ENCODE data around the gene ZNF497.

Gene ZNF497

GRCh38 chr19:58367698-58368454 lies 5.3 kb upstream of the ZNF497 start:
- no peak for DNase-seq (ENCODE audit: low spot score)

GRCh38 chr19:58366585-58367430 lies 4.3 kb upstream of the ZNF497 start:
- no peak for DNase-seq (ENCODE audit: low spot score)

GRCh38 chr19:58364146-58364545 lies 1.6 kb upstream of the ZNF497 start:
- no peak for DNase-seq (ENCODE audit: low spot score)

DNA sequence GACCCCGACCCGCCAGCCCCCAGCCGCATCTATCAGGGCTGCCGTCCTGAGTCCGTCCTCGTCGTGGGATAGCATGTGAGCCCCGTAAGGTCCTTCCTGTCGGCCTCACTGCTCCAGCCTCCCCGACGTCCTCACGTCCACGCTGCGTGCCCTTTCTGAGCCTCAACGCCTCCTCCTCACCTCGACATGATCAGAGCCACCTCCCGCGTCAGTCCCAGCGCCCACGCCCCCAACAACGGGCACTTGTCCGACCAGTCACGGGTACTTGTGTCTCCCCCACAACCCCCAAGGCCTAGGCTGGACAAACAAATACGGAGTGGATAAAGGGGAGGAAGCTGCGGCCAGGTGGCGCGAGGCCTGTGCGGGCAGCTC lies 665 bp downstream of the ZNF497 start:
- no peak for DNase-seq (ENCODE audit: low spot score)

DNA sequence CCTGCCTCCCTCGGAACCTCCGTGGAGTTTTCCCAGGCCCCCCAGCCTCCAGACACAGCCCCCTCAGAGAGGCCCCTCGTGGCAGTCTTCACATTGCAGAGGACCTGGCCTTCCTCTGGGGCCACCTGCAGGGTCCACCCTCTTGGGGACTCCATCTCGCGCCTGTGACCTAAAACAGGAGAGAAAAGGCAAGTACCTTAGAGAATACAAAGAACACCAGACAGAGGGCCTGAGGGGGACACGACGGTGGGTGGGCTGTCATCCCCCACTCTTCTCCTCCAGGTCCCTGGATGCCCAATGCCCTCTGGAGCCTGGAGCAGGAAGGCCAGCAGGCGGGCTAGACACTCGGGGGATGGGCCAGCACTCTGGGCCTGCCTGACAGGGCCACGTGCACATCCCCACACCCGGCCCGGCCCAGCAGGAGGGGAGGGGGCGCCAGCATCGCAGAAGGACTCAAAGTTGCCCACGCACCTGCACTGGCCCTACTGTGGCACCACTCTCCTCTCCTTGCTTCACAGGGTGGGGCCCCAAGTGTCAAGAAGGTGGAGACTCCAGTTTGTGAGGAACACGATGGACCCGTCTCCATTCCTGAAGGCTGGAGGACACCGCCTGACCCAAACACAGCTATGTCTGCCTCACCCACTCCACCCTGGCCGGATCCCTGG lies 4.9 kb downstream of the ZNF497 start:
- DNase-seq (ENCODE audit: low spot score), result no peak

DNA sequence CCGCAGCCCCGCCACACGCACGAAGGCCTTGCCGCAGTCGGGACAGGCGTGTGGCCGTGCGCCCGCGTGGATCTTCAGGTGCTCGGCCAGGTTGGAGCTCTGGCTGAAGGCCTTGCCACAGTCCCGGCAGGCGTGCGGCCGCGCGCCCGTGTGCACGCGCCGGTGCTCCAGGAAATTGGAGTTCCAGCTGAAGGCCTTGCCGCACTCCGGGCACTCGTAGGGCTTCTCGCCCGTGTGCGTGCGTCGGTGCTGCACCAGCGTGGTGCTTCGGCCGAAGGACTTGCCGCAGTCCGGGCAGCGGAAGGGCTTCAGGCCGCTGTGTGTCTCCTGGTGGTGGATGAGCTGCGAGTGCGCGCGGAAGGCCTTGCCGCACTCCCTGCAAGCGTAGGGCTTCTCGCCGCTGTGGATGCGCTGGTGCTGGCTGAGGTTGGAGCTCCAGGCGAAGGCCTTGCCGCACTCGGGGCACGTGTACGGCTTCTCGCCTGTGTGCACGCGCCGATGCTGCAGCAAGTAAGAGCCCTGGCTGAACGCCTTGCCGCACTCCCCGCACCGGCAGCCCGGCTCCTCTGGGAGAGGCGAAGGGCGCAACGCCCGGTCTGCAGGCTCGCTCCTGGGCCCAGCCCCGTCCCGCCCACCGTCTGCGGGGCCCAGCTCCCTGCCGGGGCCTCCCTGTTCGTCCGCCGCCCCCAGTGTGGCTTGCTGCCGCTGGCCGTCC lies 5.6 kb downstream of the ZNF497 start:
- DNase-seq (ENCODE audit: low spot score), result no peak

GRCh38 chr19:58355908-58356765 lies 6.4 kb downstream of the ZNF497 start:
- no peak for DNase-seq (ENCODE audit: low spot score)

DNA sequence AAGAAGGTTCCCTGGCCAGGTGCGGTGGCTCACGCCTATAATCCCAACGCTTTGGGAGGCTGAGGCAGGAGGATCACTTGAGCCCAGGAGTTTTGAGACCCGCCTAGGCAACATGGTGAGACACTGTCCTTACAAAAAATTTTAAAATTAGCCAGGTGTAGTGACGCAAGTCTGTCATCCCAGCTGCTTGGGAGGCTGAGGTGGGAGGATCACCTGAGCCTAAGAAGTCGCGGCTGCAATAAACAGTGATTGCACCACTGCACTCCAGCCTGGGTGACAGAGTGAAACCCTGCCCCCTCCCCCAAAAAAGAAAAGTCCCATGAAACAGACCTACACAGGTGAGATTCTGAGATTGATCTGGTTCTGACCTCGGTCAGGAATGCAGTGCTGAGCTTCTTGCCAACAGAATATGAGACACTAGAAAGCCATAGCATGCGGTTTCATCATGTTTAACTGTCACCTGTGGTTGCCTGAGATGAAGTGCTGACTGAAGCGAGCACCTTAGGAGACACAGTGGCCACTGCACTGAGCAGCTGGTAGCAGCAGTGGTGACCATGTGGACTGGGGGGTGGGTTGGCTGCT lies 7.2 kb downstream of the ZNF497 start:
- no peak for DNase-seq (ENCODE audit: low spot score)

DNA sequence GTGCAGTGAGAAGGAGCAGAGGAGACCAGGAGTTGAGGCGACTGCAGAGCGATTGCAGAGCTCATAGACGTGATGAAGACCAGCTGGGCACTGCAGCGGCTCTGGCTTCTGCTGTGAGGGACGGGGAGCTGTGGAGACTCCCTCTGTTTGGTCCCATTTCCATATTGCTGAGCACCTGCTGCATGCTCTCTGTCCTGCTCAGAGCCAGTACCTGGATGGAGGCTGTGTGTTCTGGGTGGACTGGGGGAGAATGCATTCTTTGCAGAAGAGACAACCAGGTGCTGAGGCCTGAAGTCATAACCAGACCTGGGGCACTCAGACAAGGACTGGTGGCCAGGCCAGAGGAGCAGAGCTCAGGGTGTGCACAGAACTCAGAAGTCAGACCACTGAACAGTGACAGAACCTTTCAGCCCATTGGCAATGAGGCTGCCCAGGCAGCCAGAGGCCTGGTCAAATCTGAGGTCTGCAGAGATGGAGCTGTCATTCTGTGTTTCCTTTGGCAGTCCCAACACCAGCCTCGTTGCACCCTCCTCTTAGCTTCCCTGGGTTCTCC lies 8.0 kb downstream of the ZNF497 start:
- DNase-seq (ENCODE audit: low spot score), result no peak

DNA sequence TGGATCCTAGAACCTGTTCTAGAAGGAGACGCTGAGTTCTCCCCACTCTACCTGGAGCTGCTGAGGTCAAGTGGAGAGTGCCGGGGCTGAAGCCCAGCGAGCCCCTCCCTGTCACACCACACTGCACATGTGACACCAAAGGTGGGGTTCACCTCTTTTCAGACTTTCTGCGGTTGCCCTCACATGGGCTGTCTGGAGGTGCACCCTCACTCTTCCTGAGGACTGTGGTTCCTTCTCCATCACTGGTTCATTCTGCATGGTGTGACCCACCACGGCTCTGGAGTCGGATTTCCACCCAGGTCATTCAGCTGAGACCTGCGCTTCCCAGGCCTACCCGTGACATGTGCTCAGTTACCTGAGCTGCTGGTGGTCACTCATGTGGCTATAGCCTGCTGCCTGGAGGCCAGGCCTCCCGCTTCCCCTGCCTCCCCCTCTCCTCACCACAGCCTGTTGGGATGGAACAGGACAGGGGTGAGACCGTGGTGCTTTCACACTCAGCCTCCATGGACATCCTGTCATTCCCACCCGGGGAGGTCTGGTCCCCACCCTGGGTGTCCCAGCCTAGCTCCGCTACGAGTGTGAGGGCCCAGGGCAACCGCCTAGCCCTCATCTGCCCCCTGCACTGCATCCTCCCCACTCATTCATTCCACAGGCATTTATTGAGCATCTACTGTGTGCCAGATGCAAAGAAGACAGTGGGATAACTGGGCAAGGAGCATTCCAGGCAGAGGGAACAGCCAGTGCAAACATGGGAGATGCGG lies 8.7 kb downstream of the ZNF497 start:
- DNase-seq (ENCODE audit: low spot score), result no peak

GRCh38 chr19:58352760-58353671 lies 9.5 kb downstream of the ZNF497 start, which contains the start of gene A1BG:
Gene A1BG, minus strand, starts transcription at chr19:58353492. Its CDS starts 55 bp downstream, at chr19:58353437.
- no peak for DNase-seq (ENCODE audit: low spot score)

DNA sequence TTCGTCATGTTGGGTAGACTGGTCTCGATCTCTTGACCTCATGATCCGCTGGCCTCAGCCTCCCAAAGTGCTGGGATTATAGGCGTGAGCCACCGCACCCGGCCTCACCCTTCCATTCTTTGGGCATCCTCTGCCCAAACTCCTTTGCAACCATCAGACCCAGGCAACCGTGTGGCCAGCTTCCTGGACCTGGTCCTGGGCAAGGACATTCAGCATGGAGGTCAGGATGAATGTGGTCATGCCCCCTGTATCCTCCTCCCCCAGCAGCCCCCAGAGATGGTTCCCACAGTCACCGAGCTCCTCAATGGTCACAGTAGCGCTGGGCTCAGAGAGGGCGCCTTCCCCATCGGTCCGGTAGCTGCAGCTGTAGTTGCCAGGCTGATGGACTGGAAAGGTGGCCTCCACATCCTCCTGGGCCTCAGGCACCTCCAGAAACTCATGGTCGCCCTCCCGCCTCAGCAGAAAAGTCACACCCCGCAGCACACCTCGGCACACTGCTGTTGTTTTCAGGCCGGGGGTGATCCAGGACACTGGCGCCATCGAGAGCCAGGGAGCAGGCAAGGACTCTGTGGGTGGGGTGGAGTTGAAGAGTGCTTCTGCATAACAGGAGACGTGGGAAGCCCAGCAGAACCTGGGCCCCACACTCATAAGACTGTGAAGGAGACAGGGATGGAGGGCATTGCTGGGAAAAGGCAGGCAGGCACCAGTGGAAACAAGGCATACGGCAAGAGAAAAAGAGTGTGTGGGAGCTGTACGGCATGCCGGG lies 10.4 kb downstream of the ZNF497 start:
- DNase-seq (ENCODE audit: low spot score), result no peak

- no peak for DNase-seq (ENCODE audit: low spot score)
Observed at GRCh38 chr19:58351558-58351878, 11.0 kb downstream of the ZNF497 start.

- DNase-seq (ENCODE audit: low spot score), result no peak
Observed at GRCh38 chr19:58350871-58351557, 11.5 kb downstream of the ZNF497 start.

DNA sequence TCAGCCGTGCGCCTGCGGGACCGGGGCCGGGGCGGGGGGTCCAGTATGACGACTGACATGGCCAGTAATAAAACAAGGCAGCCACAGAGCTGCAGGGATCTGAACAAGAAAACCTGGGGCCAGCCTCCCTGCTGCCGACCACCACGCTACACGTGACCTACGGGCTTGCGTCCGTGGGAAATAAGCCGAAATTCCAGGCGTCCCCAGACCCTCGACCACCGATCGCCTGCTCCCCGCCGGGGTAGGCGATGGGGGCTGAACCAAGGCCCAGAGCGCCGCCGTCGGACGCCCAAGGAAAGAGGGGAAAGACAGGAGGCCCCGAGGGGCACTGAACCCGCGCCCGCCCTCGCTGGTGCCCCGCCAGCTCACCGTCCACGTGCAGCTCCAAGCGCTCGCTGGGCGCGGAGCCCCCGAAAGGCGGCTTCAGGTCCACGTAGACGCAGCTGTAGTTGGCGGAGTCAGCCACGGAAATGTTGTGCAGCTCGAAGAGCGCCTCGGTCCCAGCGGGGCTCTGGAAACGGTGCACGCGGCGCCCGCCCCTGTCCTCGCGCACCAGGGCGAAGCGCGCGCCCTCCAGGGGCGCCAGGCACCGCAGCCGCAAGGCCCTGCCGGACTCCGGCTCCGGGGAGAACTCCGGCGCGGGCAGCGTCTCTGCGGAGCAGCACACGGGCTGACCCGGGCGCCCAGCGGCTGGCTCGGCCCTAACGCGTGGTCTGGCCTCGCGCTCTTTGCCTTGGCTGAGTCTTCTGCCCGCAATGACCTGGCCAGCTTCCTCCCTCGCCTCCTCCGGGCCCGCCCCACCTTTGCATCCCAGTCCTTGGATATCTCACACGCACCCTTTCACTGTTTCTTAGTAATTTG lies 12.3 kb downstream of the ZNF497 start:
- DNase-seq (ENCODE audit: low spot score), result no peak

DNA sequence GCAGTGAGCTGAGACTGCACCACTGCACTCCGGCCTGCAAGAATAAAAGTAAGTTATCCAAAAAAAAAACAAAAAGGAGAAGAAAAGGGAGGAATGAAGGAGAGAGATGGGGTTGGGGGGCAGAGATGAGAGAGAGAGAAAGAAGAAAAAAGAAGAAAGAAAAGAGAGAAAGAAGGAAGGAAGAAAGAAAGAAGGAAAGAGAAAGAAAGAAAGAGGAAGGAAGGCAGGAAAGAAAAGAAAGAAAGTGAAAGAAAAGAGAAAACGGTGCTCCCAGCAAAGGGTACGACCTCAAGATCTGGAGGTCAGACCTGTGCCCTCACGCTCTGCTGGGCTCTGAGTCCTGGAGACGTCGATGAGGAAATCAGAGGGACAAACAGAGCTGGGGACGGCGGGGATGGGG lies 13.0 kb downstream of the ZNF497 start:
- DNase-seq (ENCODE audit: low spot score), result no peak
